ENCODE data around the gene HLA-DRB1. TPM values are rescaled to one million over a fixed set of nuclear protein-coding genes. Genes with fewer than 3 reads are reported as not detected.
"Not testable (repeated sequence)": the region's sequence is repeated elsewhere in the genome, so short reads cannot be mapped to it uniquely, and the experiment has no call there.

The HLA-DRB1 gene
- total and polyA plus RNA-seq, 3 experiments from 2014 or later = 24.7 to 56.0 (median 26.1) TPM

- DNase-seq = no peak
- no peaks in the 10 kb centered on the region for H3K36me3 Mint-ChIP-seq
- H3K4me3 ChIP-seq (ENCODE audit: low read length) = no peak overlapping the region
- no peaks in the 10 kb centered on the region for H3K4me1 ChIP-seq (ENCODE audit: insufficient read depth, low read length)
- H3K4me1 Mint-ChIP-seq = peaks cover 28 to 58% (median 50%) of the 10 kb centered on the region in 3 donors
- H3K27me3 ChIP-seq (ENCODE audit: insufficient read depth, low read length, poor library complexity, severe bottlenecking) = no peaks in the 10 kb centered on the region
- ChIA-PET CTCF (no interaction called here), POLR2A (no interaction called here)
- peaks cover 1 to 3% of the 10 kb centered on the region in 2 donors for H3K27me3 Mint-ChIP-seq
- H3K4me3 Mint-ChIP-seq = peak overlapping the region; percentile 22 to 96 (median 83)
- H3K9me3 ChIP-seq (ENCODE audit: low read length) = no peaks in the 10 kb centered on the region
- no peak overlapping the region for H3K27ac ChIP-seq (ENCODE audit: low read depth, low read length)
- no peaks in the 10 kb centered on the region for H3K36me3 ChIP-seq (ENCODE audit: insufficient read depth, low read length)
- peak overlapping the region in 7 of 8 donors; percentile 28 to 94 (median 58) for H3K27ac Mint-ChIP-seq
- no peaks in the 10 kb centered on the region for H3K9me3 Mint-ChIP-seq
These were observed 1.5 kb downstream of the HLA-DRB1 start for GRCh38 chr6:32588156-32588555.

- DNase-seq = no peak
- no peaks in the 10 kb centered on the region for H3K36me3 ChIP-seq (ENCODE audit: insufficient read depth, low read length)
- no peak overlapping the region for H3K4me3 ChIP-seq (ENCODE audit: low read length)
- Mint-ChIP-seq H3K27ac (peak overlapping the region in 4 of 8 donors; percentile 55 to 97 (median 73)), H3K9me3 (peaks cover 0 to 3% (median 0%) of the 10 kb centered on the region in 5 donors), H3K4me3 (peak overlapping the region in 3 of 7 donors; percentile 29 to 93 (median 63)), H3K36me3 (peaks cover 0 to 23% (median 19%) of the 10 kb centered on the region in 3 donors), H3K4me1 (peaks cover 30 to 51% (median 45%) of the 10 kb centered on the region in 3 donors), H3K27me3 (peaks cover 1 to 3% of the 10 kb centered on the region in 2 donors)
- H3K4me1 ChIP-seq (ENCODE audit: insufficient read depth, low read length) = no peaks in the 10 kb centered on the region
- ChIA-PET CTCF (no interaction called here), POLR2A (no interaction called here)
- no peaks in the 10 kb centered on the region for H3K9me3 ChIP-seq (ENCODE audit: low read length)
- H3K27ac ChIP-seq (ENCODE audit: low read depth, low read length) = no peak overlapping the region
- H3K27me3 ChIP-seq (ENCODE audit: insufficient read depth, low read length, poor library complexity, severe bottlenecking) = no peaks in the 10 kb centered on the region
These were observed 6.1 kb downstream of the HLA-DRB1 start for GRCh38 chr6:32583527-32583898.

GRCh38 chr6:32581315-32582095 lies 8.1 kb downstream of the HLA-DRB1 start:
- H3K9me3 ChIP-seq (ENCODE audit: low read length) = no peaks in the 10 kb centered on the region
- Mint-ChIP-seq H3K9me3 (peaks cover 0 to 3% (median 0%) of the 10 kb centered on the region in 5 donors), H3K4me3 (no peak overlapping the region), H3K27ac (peak overlapping the region in 2 of 8 donors; percentile 45 to 84), H3K27me3 (peaks cover 0 to 1% of the 10 kb centered on the region in 2 donors), H3K4me1 (peaks cover 20 to 36% (median 28%) of the 10 kb centered on the region in 3 donors), H3K36me3 (peaks cover 0 to 29% (median 20%) of the 10 kb centered on the region in 3 donors)
- ChIA-PET POLR2A (no interaction called here), CTCF (no interaction called here)
- no peaks in the 10 kb centered on the region for H3K36me3 ChIP-seq (ENCODE audit: insufficient read depth, low read length)
- no peaks in the 10 kb centered on the region for H3K27me3 ChIP-seq (ENCODE audit: insufficient read depth, low read length, poor library complexity, severe bottlenecking)
- no peak for DNase-seq
- no peaks in the 10 kb centered on the region for H3K4me1 ChIP-seq (ENCODE audit: insufficient read depth, low read length)
- no peak overlapping the region for H3K4me3 ChIP-seq (ENCODE audit: low read length)
- no peak overlapping the region for H3K27ac ChIP-seq (ENCODE audit: low read depth, low read length)

- POLR2A ChIA-PET = no interaction called here
- peaks cover 0 to 29% (median 20%) of the 10 kb centered on the region in 3 donors for H3K36me3 Mint-ChIP-seq
- H3K27me3 Mint-ChIP-seq = peaks cover 0 to 1% of the 10 kb centered on the region in 2 donors
- peak overlapping the region in 1 of 7 donors; percentile 6 for H3K4me3 Mint-ChIP-seq
- H3K27ac Mint-ChIP-seq = peak overlapping the region in 4 of 8 donors; percentile 3 to 51 (median 32)
- no peak overlapping the region for H3K27ac ChIP-seq (ENCODE audit: low read depth, low read length)
- peaks cover 17 to 27% (median 20%) of the 10 kb centered on the region in 3 donors for H3K4me1 Mint-ChIP-seq
- H3K9me3 Mint-ChIP-seq = peaks cover 0 to 3% (median 0%) of the 10 kb centered on the region in 5 donors
- CTCF ChIA-PET = no interaction called here
- H3K27me3 ChIP-seq (ENCODE audit: insufficient read depth, low read length, poor library complexity, severe bottlenecking) = no peaks in the 10 kb centered on the region
- H3K4me1 ChIP-seq (ENCODE audit: insufficient read depth, low read length) = no peaks in the 10 kb centered on the region
- no peak overlapping the region for H3K4me3 ChIP-seq (ENCODE audit: low read length)
- peak in 1 of 5 donors; percentile 26 for DNase-seq
- H3K9me3 ChIP-seq (ENCODE audit: low read length) = no peaks in the 10 kb centered on the region
- no peaks in the 10 kb centered on the region for H3K36me3 ChIP-seq (ENCODE audit: insufficient read depth, low read length)
These were observed 9.1 kb downstream of the HLA-DRB1 start for GRCh38 chr6:32580593-32580992.

- Histone ChIP-seq H3K27ac (ENCODE audit: low read depth, low read length) (no peak overlapping the region), H3K9me3 (ENCODE audit: low read length) (no peaks in the 10 kb centered on the region), H3K36me3 (ENCODE audit: insufficient read depth, low read length) (no peaks in the 10 kb centered on the region), H3K27me3 (ENCODE audit: insufficient read depth, low read length, poor library complexity, severe bottlenecking) (no peaks in the 10 kb centered on the region), H3K4me1 (ENCODE audit: insufficient read depth, low read length) (no peaks in the 10 kb centered on the region), H3K4me3 (ENCODE audit: low read length) (no peak overlapping the region)
- Mint-ChIP-seq H3K27ac (peak overlapping the region in 5 of 8 donors; percentile 5 to 87 (median 12)), H3K27me3 (peaks cover 0 to 1% of the 10 kb centered on the region in 2 donors), H3K9me3 (peaks cover 0 to 3% (median 0%) of the 10 kb centered on the region in 5 donors), H3K36me3 (peaks cover 0 to 29% (median 20%) of the 10 kb centered on the region in 3 donors), H3K4me1 (peaks cover 7 to 20% (median 12%) of the 10 kb centered on the region in 3 donors), H3K4me3 (peak overlapping the region in 1 of 7 donors; percentile 18)
- DNase-seq = no peak
- POLR2A ChIA-PET = no interaction called here
- CTCF ChIA-PET = no interaction called here
These were observed 10.7 kb downstream of the HLA-DRB1 start for GRCh38 chr6:32578962-32579361.

GRCh38 chr6:32577493-32577892 lies 12.2 kb downstream of the HLA-DRB1 start:
- H3K27ac ChIP-seq (ENCODE audit: low read depth, low read length); H3K9me3 ChIP-seq (ENCODE audit: low read length); H3K36me3 ChIP-seq (ENCODE audit: insufficient read depth, low read length); H3K27me3 ChIP-seq (ENCODE audit: insufficient read depth, low read length, poor library complexity, severe bottlenecking); H3K27me3 Mint-ChIP-seq; CTCF ChIA-PET; H3K4me1 ChIP-seq (ENCODE audit: insufficient read depth, low read length); DNase-seq; H3K4me3 ChIP-seq (ENCODE audit: low read length); POLR2A ChIA-PET; H3K27ac Mint-ChIP-seq; H3K9me3 Mint-ChIP-seq; H3K4me3 Mint-ChIP-seq: not testable (repeated sequence)
- Mint-ChIP-seq H3K4me1 (peaks cover 0 to 17% (median 12%) of the 10 kb centered on the region in 3 donors), H3K36me3 (peaks cover 0 to 27% (median 20%) of the 10 kb centered on the region in 3 donors)

- Mint-ChIP-seq H3K27me3 (no peaks in the 10 kb centered on the region), H3K9me3 (no peaks in the 10 kb centered on the region), H3K27ac (no peak overlapping the region), H3K36me3 (peaks cover 0 to 20% (median 18%) of the 10 kb centered on the region in 3 donors), H3K4me1 (peaks cover 0 to 17% (median 12%) of the 10 kb centered on the region in 3 donors), H3K4me3 (no peak overlapping the region)
- no peak for DNase-seq
- H3K27me3 ChIP-seq (ENCODE audit: insufficient read depth, low read length, poor library complexity, severe bottlenecking) = no peaks in the 10 kb centered on the region
- no peak overlapping the region for H3K4me3 ChIP-seq (ENCODE audit: low read length)
- H3K36me3 ChIP-seq (ENCODE audit: insufficient read depth, low read length) = no peaks in the 10 kb centered on the region
- POLR2A ChIA-PET = no interaction called here
- no peaks in the 10 kb centered on the region for H3K4me1 ChIP-seq (ENCODE audit: insufficient read depth, low read length)
- H3K27ac ChIP-seq (ENCODE audit: low read depth, low read length) = no peak overlapping the region
- H3K9me3 ChIP-seq (ENCODE audit: low read length) = no peaks in the 10 kb centered on the region
- CTCF ChIA-PET = no interaction called here
These were observed 13.4 kb downstream of the HLA-DRB1 start for GRCh38 chr6:32576250-32576649.

GRCh38 chr6:32570363-32570905 lies 19.2 kb downstream of the HLA-DRB1 start:
- Histone ChIP-seq H3K4me3 (ENCODE audit: low read length) (no peak overlapping the region), H3K36me3 (ENCODE audit: insufficient read depth, low read length) (no peaks in the 10 kb centered on the region), H3K9me3 (ENCODE audit: low read length) (no peaks in the 10 kb centered on the region), H3K4me1 (ENCODE audit: insufficient read depth, low read length) (no peaks in the 10 kb centered on the region), H3K27me3 (ENCODE audit: insufficient read depth, low read length, poor library complexity, severe bottlenecking) (no peaks in the 10 kb centered on the region), H3K27ac (ENCODE audit: low read depth, low read length) (no peak overlapping the region)
- no peak overlapping the region for H3K4me3 Mint-ChIP-seq
- POLR2A ChIA-PET = no interaction called here
- no peaks in the 10 kb centered on the region for H3K36me3 Mint-ChIP-seq
- H3K9me3 Mint-ChIP-seq = no peaks in the 10 kb centered on the region
- H3K27ac Mint-ChIP-seq = no peak overlapping the region
- DNase-seq = no peak
- CTCF ChIA-PET = no interaction called here
- peaks cover 1 to 4% of the 10 kb centered on the region in 2 donors for H3K27me3 Mint-ChIP-seq
- H3K4me1 Mint-ChIP-seq = peaks cover 0 to 16% (median 0%) of the 10 kb centered on the region in 3 donors
